Epidermal melanocyte (primary cell): ENCODE data around the gene ZKSCAN5.
"Not testable (repeated sequence)": the region's sequence is repeated elsewhere in the genome, so short reads cannot be mapped to it uniquely, and the experiment has no call there.

Source experiments
- DNase-seq: peaks from one replicate; pipeline ENCODE4 v3.0.0; 2011; ENCODE audit warnings: low spot score; ENCODE audit not compliant: insufficient read length

The ZKSCAN5 gene

GRCh38 chr7:99551767-99552463, 47.5 kb downstream of the ZKSCAN5 start, which contains the start of gene FAM200A:
TSS of gene FAM200A (minus strand) at chr7:99552114. CDS start at chr7:99548407, 3,707 bp downstream.
- peak; percentile 98 for DNase-seq

GRCh38 chr7:99553039-99553438, 48.6 kb downstream of the ZKSCAN5 start:
- no peak for DNase-seq

- no peak for DNase-seq
Measured at GRCh38 chr7:99554939-99555338, 50.5 kb downstream of the ZKSCAN5 start.

GRCh38 chr7:99557196-99557607, 52.7 kb downstream of the ZKSCAN5 start:
- DNase-seq: no peak

- DNase-seq: no peak
Measured at GRCh38 chr7:99557940-99558305, 53.5 kb downstream of the ZKSCAN5 start.

- peak; percentile 94 for DNase-seq
Measured at GRCh38 chr7:99558306-99559174, 54.1 kb downstream of the ZKSCAN5 start, which contains the start of gene ZNF655. TSS of gene ZNF655 (plus strand) at chr7:99558642. CDS start at chr7:99560560, 1,918 bp downstream.

GRCh38 chr7:99559175-99559915, 54.9 kb downstream of the ZKSCAN5 start:
- no peak for DNase-seq

- no peak for DNase-seq
Measured at GRCh38 chr7:99560834-99561736, 56.6 kb downstream of the ZKSCAN5 start.

- no peak for DNase-seq
Measured at GRCh38 chr7:99561737-99562051, 57.2 kb downstream of the ZKSCAN5 start.

GRCh38 chr7:99562114-99562784, 57.8 kb downstream of the ZKSCAN5 start:
- DNase-seq: no peak

GRCh38 chr7:99562832-99563231, 58.4 kb downstream of the ZKSCAN5 start:
- DNase-seq: peak; percentile 78

- DNase-seq: no peak
Measured at GRCh38 chr7:99563650-99564049, 59.2 kb downstream of the ZKSCAN5 start.

GRCh38 chr7:99568770-99569169, 64.3 kb downstream of the ZKSCAN5 start:
- DNase-seq: not testable (repeated sequence)

GRCh38 chr7:99571768-99572167, 67.3 kb downstream of the ZKSCAN5 start:
- no peak for DNase-seq

GRCh38 chr7:99573257-99573656, 68.8 kb downstream of the ZKSCAN5 start:
- no peak for DNase-seq

- no peak for DNase-seq
Measured at GRCh38 chr7:99576251-99576650, 71.8 kb downstream of the ZKSCAN5 start.

GRCh38 chr7:99579281-99579955, 75.0 kb downstream of the ZKSCAN5 start:
- no peak for DNase-seq

- DNase-seq: no peak
Measured at GRCh38 chr7:99579956-99580777, 75.7 kb downstream of the ZKSCAN5 start.
